HEK293 (cell line): Measurements from ENCODE around the gene SLC16A10.

ENCODE experiments used
- ZNF23 ChIP-seq: fragments of 450-650 bp; formaldehyde crosslinking; IDR thresholded peaks from 2 replicates; pipeline ENCODE4 v1.5.1; 2016; ENCODE audit warnings: missing biosample characterization, missing genetic modification characterization, borderline replicate concordance
- ZNF473 ChIP-seq: fragments of 450-650 bp; formaldehyde crosslinking; IDR thresholded peaks from 2 replicates; pipeline ENCODE4 v1.5.1; 2017; ENCODE audit warnings: missing biosample characterization, missing genetic modification characterization
- ZNF747 ChIP-seq: fragments of 450-650 bp; formaldehyde crosslinking; IDR thresholded peaks from 2 replicates; pipeline ENCODE4 v1.5.1; 2016; ENCODE audit warnings: missing biosample characterization, missing genetic modification characterization
- ZNF830 ChIP-seq: fragments of 450-650 bp; IDR thresholded peaks from 2 replicates; pipeline ENCODE4 v1.5.0; 2018; ENCODE audit warnings: missing biosample characterization, missing genetic modification characterization, low read depth, mild to moderate bottlenecking, moderate library complexity
- TF ChIP-seq, protein P1 (sequence below): fragments of 450-650 bp; formaldehyde crosslinking; IDR thresholded peaks from 2 replicates; pipeline ENCODE4 v1.5.1; 2016; ENCODE audit warnings: missing biosample characterization, missing genetic modification characterization
- TF ChIP-seq, protein P2 (sequence below): fragments of 450-650 bp; formaldehyde crosslinking; IDR thresholded peaks from 2 replicates; pipeline ENCODE4 v1.5.1; 2016; ENCODE audit warnings: missing biosample characterization, missing genetic modification characterization
- TF ChIP-seq, protein P3 (sequence below): fragments of 450-650 bp; formaldehyde crosslinking; optimal IDR thresholded peaks from 2 replicates; pipeline ENCODE3; 2016; ENCODE audit warnings: missing biosample characterization, mild to moderate bottlenecking, missing genetic modification characterization

DNA sequence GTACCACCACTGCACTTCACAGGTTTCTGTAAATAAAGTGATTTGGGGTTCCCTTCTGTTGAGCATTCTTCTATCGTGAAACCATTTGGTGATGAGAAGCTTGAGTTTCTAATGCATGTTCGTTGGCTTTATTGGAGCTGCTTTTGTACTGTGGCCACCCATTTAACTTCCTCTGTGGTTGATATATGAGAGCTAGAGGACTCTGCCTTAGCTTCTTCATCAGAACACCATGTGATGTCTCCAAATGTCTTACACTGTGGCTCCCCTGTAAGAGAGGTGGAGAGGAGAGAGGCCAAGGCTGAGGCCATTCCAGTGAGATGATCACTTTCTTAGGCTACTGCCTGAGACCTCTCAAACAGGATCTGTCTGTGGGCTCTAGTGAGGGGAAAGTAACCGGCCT, 114.5 kb downstream of the SLC16A10 start:
- TF ChIP-seq ZNF747 (tag by site-specific recombination) (no peak), ZNF23 (tag by site-specific recombination) (no peak), ZNF473 (no peak), ZNF830 (no peak)
- TF ChIP-seq, protein P1, sequence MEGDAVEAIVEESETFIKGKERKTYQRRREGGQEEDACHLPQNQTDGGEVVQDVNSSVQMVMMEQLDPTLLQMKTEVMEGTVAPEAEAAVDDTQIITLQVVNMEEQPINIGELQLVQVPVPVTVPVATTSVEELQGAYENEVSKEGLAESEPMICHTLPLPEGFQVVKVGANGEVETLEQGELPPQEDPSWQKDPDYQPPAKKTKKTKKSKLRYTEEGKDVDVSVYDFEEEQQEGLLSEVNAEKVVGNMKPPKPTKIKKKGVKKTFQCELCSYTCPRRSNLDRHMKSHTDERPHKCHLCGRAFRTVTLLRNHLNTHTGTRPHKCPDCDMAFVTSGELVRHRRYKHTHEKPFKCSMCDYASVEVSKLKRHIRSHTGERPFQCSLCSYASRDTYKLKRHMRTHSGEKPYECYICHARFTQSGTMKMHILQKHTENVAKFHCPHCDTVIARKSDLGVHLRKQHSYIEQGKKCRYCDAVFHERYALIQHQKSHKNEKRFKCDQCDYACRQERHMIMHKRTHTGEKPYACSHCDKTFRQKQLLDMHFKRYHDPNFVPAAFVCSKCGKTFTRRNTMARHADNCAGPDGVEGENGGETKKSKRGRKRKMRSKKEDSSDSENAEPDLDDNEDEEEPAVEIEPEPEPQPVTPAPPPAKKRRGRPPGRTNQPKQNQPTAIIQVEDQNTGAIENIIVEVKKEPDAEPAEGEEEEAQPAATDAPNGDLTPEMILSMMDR: no peak
- TF ChIP-seq, protein P2, sequence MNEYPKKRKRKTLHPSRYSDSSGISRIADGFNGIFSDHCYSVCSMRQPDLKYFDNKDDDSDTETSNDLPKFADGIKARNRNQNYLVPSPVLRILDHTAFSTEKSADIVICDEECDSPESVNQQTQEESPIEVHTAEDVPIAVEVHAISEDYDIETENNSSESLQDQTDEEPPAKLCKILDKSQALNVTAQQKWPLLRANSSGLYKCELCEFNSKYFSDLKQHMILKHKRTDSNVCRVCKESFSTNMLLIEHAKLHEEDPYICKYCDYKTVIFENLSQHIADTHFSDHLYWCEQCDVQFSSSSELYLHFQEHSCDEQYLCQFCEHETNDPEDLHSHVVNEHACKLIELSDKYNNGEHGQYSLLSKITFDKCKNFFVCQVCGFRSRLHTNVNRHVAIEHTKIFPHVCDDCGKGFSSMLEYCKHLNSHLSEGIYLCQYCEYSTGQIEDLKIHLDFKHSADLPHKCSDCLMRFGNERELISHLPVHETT (tag by site-specific recombination): no peak
- TF ChIP-seq, protein P3, sequence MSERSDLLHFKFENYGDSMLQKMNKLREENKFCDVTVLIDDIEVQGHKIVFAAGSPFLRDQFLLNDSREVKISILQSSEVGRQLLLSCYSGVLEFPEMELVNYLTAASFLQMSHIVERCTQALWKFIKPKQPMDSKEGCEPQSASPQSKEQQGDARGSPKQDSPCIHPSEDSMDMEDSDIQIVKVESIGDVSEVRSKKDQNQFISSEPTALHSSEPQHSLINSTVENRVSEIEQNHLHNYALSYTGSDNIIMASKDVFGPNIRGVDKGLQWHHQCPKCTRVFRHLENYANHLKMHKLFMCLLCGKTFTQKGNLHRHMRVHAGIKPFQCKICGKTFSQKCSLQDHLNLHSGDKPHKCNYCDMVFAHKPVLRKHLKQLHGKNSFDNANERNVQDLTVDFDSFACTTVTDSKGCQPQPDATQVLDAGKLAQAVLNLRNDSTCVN (tag by site-specific recombination): no peak
